GM23338 (cell line): ENCODE data around the gene ANKH. TPM values are rescaled to one million over a fixed set of nuclear protein-coding genes. Genes with fewer than 3 reads are reported as not detected.

Experiments
- ATAC-seq: fragments of 200-7000 bp; cut with Tn5 transposase; 3 replicates; pipeline ENCODE4 v1.9.1; 2020
- DNase-seq: peaks from one replicate; pipeline ENCODE4 v3.0.0-alpha.2; 2015; ENCODE audit warnings: low spot score
- H2AFZ ChIP-seq: fragments of 200-600 bp; sonication (generic); 2 replicates; pipeline ENCODE4 v1.8.0; 2016; ENCODE audit warnings: antibody characterized with exemption, mild to moderate bottlenecking, moderate library complexity
- H3F3A ChIP-seq: fragments of 200-600 bp; sonication (generic); replicated peaks from 2 replicates; pipeline ENCODE4 v1.8.0; 2017; ENCODE audit warnings: antibody characterized with exemption, mixed run types, low read depth
- H3K27ac ChIP-seq: fragments of 200-600 bp; sonication (generic); 2 replicates; pipeline ENCODE4 v1.6.1; 2016; ENCODE audit warnings: low read depth
- H3K27me3 ChIP-seq: fragments of 200-600 bp; sonication (generic); 2 replicates; pipeline ENCODE4 v1.8.0; 2016; ENCODE audit warnings: mild to moderate bottlenecking, mixed run types, moderate library complexity; ENCODE audit not compliant: insufficient read depth
- H3K36me3 ChIP-seq: fragments of 200-600 bp; sonication (generic); 2 replicates; pipeline ENCODE4 v1.8.0; 2016; ENCODE audit warnings: mild to moderate bottlenecking; ENCODE audit not compliant: insufficient read depth
- H3K4me1 ChIP-seq: fragments of 200-600 bp; sonication (generic); 2 replicates; pipeline ENCODE4 v1.8.0; 2016; ENCODE audit warnings: mild to moderate bottlenecking, moderate library complexity; ENCODE audit not compliant: insufficient read depth
- H3K4me2 ChIP-seq: fragments of 200-600 bp; sonication (generic); 2 replicates; pipeline ENCODE4 v1.7.1; 2017; ENCODE audit warnings: mixed run types
- H3K4me3 ChIP-seq: fragments of 200-600 bp; sonication (generic); 2 replicates; pipeline ENCODE4 v1.6.1; 2016; ENCODE audit warnings: mixed run types
- H3K79me2 ChIP-seq: fragments of 200-600 bp; sonication (generic); replicated peaks from 2 replicates; pipeline ENCODE4 v1.8.0; 2017; ENCODE audit warnings: mild to moderate bottlenecking; ENCODE audit not compliant: insufficient read depth
- H3K9me2 ChIP-seq: fragments of 200-600 bp; sonication (generic); 2 replicates; pipeline ENCODE4 v1.8.0; 2017; ENCODE audit not compliant: insufficient read depth
- H4K20me1 ChIP-seq: fragments of 200-600 bp; sonication (generic); replicated peaks from 2 replicates; pipeline ENCODE4 v1.8.0; 2017; ENCODE audit warnings: mild to moderate bottlenecking; ENCODE audit not compliant: insufficient read depth
- H3K27ac Mint-ChIP-seq: 2 replicates; pipeline ENCODE4 v1.8.0; 2020; ENCODE audit warnings: inconsistent platforms, mild to moderate bottlenecking, moderate library complexity, mixed read lengths
- H3K27me3 Mint-ChIP-seq: 3 replicates; pipeline ENCODE4 v1.8.0; 2022; ENCODE audit warnings: low read depth, mild to moderate bottlenecking, moderate library complexity, mixed read lengths, inconsistent platforms; ENCODE audit not compliant: insufficient read depth, poor library complexity
- H3K36me3 Mint-ChIP-seq: 3 replicates; pipeline ENCODE4 v1.8.0; 2021; ENCODE audit warnings: low read depth, mild to moderate bottlenecking, inconsistent platforms, moderate library complexity, mixed read lengths
- H3K4me1 Mint-ChIP-seq: 3 replicates; pipeline ENCODE4 v1.8.0; 2020; ENCODE audit warnings: mild to moderate bottlenecking, inconsistent platforms, mixed read lengths
- H3K4me3 Mint-ChIP-seq: 3 replicates; pipeline ENCODE4 v1.8.0; 2021; ENCODE audit warnings: moderate library complexity, mild to moderate bottlenecking, inconsistent platforms, mixed read lengths
- H3K9me3 Mint-ChIP-seq: 3 replicates; pipeline ENCODE4 v1.8.0; 2020; ENCODE audit warnings: moderate library complexity, mild to moderate bottlenecking, inconsistent platforms, mixed read lengths
- CREB1 ChIP-seq: fragments of 250-450 bp; sonication (Bioruptor Pico); IDR thresholded peaks from 2 replicates; pipeline ENCODE4 v1.5.0; 2020; ENCODE audit warnings: low read depth, mild to moderate bottlenecking, moderate library complexity
- EZH2 ChIP-seq: fragments of 200-600 bp; sonication (generic); IDR thresholded peaks from one replicate; pipeline ENCODE4 v1.8.0; 2017; ENCODE audit warnings: antibody characterized with exemption, mild to moderate bottlenecking, low read depth; ENCODE audit not compliant: unreplicated experiment
- EZH2phosphoT487 ChIP-seq: fragments of 200-600 bp; sonication (generic); IDR thresholded peaks from one replicate; pipeline ENCODE4 v1.8.1; 2018; ENCODE audit warnings: antibody characterized with exemption; ENCODE audit not compliant: unreplicated experiment
- JUNB ChIP-seq: IDR thresholded peaks from one replicate; pipeline ENCODE4 v1.6.1; 2016; ENCODE audit warnings: antibody characterized with exemption; ENCODE audit not compliant: unreplicated experiment
- NANOG ChIP-seq: IDR thresholded peaks from 2 replicates; pipeline ENCODE4 v1.6.1; 2016; ENCODE audit warnings: antibody characterized with exemption, borderline replicate concordance
- POLR2AphosphoS5 ChIP-seq: IDR thresholded peaks from 2 replicates; pipeline ENCODE4 v1.6.1; 2016; ENCODE audit warnings: antibody characterized with exemption, low read depth
- STAT1 ChIP-seq: IDR thresholded peaks from one replicate; pipeline ENCODE4 v1.6.1; 2016; ENCODE audit warnings: antibody characterized with exemption; ENCODE audit not compliant: unreplicated experiment
- ZNF114 ChIP-seq: fragments of 250-450 bp; sonication (Bioruptor Pico); IDR thresholded peaks from 2 replicates; pipeline ENCODE4 v1.5.0; 2020; ENCODE audit warnings: mild to moderate bottlenecking, moderate library complexity
- ZNF331 ChIP-seq: fragments of 250-450 bp; sonication (Bioruptor Pico); IDR thresholded peaks from 2 replicates; pipeline ENCODE4 v1.5.0; 2020; ENCODE audit warnings: low read depth, mild to moderate bottlenecking, moderate library complexity
- polyA plus RNA-seq: library from polyadenylated mRNA; unstranded; fragments of >200 nt; fragmentation: Nextera tagmentation; extraction: Ambion mirVana; gene quantifications from 2 replicates; pipeline ENCODE4 v1.2.1, GENCODE V29; 2016
- total RNA-seq: library from RNA; depleted of rRNA; stranded (reverse); fragments of >200 nt; shearing (Covaris generic); gene quantifications from 2 replicates; pipeline ENCODE4 v1.2.3, GENCODE V29; 2014
- TF ChIP-seq, protein P1 (sequence below): IDR thresholded peaks from 2 replicates; pipeline ENCODE4 v1.6.1; 2016; ENCODE audit warnings: antibody characterized with exemption
- TF ChIP-seq, protein P2 (sequence below), 2 experiments: fragments of 200-600 bp in 1 of 2; sonication (generic) in 1 of 2; conservative IDR thresholded peaks; 2 replicates each; pipeline versions ENCODE4 v1.5.1 to v1.6.1; 2016 to 2017; ENCODE audit warnings: antibody characterized with exemption in 2 of 2, low read depth in 2 of 2, mild to moderate bottlenecking in 2 of 2, moderate library complexity in 1 of 2
- TF ChIP-seq, protein P3 (sequence below): IDR thresholded peaks from one replicate; pipeline ENCODE4 v1.6.1; 2018; ENCODE audit warnings: antibody characterized with exemption; ENCODE audit not compliant: unreplicated experiment
- TF ChIP-seq, protein P4 (sequence below): fragments of 250-450 bp; sonication (Bioruptor Pico); IDR thresholded peaks from 2 replicates; pipeline ENCODE4 v1.5.0; 2020; ENCODE audit warnings: mild to moderate bottlenecking, moderate library complexity

Gene ANKH
- total and polyA plus RNA-seq, 2 experiments from 2014 or later: 5.0 to 6.1 TPM

DNA sequence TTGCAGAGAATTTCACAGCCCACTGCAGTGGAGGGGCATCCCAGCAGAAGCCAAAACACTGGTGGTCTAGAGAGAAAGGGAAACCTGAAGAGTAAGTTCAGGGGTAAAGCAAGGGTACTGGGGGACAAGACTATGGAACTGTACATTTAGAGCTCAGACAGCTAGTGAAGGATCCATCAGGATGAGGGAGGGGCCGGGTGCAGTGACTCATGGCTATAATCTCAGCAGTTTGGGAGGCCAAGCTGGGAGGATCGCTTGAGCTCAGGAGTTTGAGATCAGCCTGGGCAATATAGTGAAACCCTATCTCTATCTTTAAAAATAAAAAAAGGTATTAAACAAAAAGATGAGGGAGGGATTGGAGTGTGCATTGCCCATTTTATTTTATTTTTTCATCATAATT lies 7.8 kb upstream of the ANKH start:
- no peak overlapping the region for H3K4me3 Mint-ChIP-seq
- Histone ChIP-seq H3K27ac (no peak overlapping the region), H4K20me1 (no peaks in the 10 kb centered on the region), H3K4me3 (no peak overlapping the region), H3K4me2 (no peak overlapping the region), H3F3A (no peaks in the 10 kb centered on the region), H3K4me1 (no peaks in the 10 kb centered on the region), H3K27me3 (no peaks in the 10 kb centered on the region; the same call in 1 of the 2 replicates), H3K36me3 (no peaks in the 10 kb centered on the region), H3K9me2 (0 out of 2 replicates have a peak, but pooled peaks cover 3% of the 10 kb centered on the region), H3K79me2 (no peaks in the 10 kb centered on the region), H2AFZ (no peak overlapping the region)
- H3K9me3 Mint-ChIP-seq: no peaks in the 10 kb centered on the region
- peaks cover 3% of the 10 kb centered on the region for H3K27me3 Mint-ChIP-seq
- DNase-seq: no peak
- no peaks in the 10 kb centered on the region for H3K36me3 Mint-ChIP-seq
- H3K27ac Mint-ChIP-seq: no peak overlapping the region
- peaks cover 3% of the 10 kb centered on the region; the same call in 2 of the 3 replicates for H3K4me1 Mint-ChIP-seq
- TF ChIP-seq, protein P1, sequence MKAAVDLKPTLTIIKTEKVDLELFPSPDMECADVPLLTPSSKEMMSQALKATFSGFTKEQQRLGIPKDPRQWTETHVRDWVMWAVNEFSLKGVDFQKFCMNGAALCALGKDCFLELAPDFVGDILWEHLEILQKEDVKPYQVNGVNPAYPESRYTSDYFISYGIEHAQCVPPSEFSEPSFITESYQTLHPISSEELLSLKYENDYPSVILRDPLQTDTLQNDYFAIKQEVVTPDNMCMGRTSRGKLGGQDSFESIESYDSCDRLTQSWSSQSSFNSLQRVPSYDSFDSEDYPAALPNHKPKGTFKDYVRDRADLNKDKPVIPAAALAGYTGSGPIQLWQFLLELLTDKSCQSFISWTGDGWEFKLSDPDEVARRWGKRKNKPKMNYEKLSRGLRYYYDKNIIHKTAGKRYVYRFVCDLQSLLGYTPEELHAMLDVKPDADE: no peak
- no peak for TF ChIP-seq NANOG
- TF ChIP-seq CREB1 (CRISPR knock-in tag): no peak
- TF ChIP-seq EZH2phosphoT487: no peak
- TF ChIP-seq, protein P2, sequence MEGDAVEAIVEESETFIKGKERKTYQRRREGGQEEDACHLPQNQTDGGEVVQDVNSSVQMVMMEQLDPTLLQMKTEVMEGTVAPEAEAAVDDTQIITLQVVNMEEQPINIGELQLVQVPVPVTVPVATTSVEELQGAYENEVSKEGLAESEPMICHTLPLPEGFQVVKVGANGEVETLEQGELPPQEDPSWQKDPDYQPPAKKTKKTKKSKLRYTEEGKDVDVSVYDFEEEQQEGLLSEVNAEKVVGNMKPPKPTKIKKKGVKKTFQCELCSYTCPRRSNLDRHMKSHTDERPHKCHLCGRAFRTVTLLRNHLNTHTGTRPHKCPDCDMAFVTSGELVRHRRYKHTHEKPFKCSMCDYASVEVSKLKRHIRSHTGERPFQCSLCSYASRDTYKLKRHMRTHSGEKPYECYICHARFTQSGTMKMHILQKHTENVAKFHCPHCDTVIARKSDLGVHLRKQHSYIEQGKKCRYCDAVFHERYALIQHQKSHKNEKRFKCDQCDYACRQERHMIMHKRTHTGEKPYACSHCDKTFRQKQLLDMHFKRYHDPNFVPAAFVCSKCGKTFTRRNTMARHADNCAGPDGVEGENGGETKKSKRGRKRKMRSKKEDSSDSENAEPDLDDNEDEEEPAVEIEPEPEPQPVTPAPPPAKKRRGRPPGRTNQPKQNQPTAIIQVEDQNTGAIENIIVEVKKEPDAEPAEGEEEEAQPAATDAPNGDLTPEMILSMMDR (conservative IDR thresholded peaks at IDR 0.05; ENCODE audit: low read depth in 2 of 2): no peak
- TF ChIP-seq, protein P3, sequence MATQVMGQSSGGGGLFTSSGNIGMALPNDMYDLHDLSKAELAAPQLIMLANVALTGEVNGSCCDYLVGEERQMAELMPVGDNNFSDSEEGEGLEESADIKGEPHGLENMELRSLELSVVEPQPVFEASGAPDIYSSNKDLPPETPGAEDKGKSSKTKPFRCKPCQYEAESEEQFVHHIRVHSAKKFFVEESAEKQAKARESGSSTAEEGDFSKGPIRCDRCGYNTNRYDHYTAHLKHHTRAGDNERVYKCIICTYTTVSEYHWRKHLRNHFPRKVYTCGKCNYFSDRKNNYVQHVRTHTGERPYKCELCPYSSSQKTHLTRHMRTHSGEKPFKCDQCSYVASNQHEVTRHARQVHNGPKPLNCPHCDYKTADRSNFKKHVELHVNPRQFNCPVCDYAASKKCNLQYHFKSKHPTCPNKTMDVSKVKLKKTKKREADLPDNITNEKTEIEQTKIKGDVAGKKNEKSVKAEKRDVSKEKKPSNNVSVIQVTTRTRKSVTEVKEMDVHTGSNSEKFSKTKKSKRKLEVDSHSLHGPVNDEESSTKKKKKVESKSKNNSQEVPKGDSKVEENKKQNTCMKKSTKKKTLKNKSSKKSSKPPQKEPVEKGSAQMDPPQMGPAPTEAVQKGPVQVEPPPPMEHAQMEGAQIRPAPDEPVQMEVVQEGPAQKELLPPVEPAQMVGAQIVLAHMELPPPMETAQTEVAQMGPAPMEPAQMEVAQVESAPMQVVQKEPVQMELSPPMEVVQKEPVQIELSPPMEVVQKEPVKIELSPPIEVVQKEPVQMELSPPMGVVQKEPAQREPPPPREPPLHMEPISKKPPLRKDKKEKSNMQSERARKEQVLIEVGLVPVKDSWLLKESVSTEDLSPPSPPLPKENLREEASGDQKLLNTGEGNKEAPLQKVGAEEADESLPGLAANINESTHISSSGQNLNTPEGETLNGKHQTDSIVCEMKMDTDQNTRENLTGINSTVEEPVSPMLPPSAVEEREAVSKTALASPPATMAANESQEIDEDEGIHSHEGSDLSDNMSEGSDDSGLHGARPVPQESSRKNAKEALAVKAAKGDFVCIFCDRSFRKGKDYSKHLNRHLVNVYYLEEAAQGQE: no peak
- no peak for TF ChIP-seq ZNF114 (CRISPR knock-in tag)
- no peak for TF ChIP-seq EZH2
- no peak for TF ChIP-seq JUNB
- no peak for TF ChIP-seq ZNF331 (CRISPR knock-in tag)
- no peak for TF ChIP-seq POLR2AphosphoS5
- no peak for TF ChIP-seq STAT1
- TF ChIP-seq, protein P4, sequence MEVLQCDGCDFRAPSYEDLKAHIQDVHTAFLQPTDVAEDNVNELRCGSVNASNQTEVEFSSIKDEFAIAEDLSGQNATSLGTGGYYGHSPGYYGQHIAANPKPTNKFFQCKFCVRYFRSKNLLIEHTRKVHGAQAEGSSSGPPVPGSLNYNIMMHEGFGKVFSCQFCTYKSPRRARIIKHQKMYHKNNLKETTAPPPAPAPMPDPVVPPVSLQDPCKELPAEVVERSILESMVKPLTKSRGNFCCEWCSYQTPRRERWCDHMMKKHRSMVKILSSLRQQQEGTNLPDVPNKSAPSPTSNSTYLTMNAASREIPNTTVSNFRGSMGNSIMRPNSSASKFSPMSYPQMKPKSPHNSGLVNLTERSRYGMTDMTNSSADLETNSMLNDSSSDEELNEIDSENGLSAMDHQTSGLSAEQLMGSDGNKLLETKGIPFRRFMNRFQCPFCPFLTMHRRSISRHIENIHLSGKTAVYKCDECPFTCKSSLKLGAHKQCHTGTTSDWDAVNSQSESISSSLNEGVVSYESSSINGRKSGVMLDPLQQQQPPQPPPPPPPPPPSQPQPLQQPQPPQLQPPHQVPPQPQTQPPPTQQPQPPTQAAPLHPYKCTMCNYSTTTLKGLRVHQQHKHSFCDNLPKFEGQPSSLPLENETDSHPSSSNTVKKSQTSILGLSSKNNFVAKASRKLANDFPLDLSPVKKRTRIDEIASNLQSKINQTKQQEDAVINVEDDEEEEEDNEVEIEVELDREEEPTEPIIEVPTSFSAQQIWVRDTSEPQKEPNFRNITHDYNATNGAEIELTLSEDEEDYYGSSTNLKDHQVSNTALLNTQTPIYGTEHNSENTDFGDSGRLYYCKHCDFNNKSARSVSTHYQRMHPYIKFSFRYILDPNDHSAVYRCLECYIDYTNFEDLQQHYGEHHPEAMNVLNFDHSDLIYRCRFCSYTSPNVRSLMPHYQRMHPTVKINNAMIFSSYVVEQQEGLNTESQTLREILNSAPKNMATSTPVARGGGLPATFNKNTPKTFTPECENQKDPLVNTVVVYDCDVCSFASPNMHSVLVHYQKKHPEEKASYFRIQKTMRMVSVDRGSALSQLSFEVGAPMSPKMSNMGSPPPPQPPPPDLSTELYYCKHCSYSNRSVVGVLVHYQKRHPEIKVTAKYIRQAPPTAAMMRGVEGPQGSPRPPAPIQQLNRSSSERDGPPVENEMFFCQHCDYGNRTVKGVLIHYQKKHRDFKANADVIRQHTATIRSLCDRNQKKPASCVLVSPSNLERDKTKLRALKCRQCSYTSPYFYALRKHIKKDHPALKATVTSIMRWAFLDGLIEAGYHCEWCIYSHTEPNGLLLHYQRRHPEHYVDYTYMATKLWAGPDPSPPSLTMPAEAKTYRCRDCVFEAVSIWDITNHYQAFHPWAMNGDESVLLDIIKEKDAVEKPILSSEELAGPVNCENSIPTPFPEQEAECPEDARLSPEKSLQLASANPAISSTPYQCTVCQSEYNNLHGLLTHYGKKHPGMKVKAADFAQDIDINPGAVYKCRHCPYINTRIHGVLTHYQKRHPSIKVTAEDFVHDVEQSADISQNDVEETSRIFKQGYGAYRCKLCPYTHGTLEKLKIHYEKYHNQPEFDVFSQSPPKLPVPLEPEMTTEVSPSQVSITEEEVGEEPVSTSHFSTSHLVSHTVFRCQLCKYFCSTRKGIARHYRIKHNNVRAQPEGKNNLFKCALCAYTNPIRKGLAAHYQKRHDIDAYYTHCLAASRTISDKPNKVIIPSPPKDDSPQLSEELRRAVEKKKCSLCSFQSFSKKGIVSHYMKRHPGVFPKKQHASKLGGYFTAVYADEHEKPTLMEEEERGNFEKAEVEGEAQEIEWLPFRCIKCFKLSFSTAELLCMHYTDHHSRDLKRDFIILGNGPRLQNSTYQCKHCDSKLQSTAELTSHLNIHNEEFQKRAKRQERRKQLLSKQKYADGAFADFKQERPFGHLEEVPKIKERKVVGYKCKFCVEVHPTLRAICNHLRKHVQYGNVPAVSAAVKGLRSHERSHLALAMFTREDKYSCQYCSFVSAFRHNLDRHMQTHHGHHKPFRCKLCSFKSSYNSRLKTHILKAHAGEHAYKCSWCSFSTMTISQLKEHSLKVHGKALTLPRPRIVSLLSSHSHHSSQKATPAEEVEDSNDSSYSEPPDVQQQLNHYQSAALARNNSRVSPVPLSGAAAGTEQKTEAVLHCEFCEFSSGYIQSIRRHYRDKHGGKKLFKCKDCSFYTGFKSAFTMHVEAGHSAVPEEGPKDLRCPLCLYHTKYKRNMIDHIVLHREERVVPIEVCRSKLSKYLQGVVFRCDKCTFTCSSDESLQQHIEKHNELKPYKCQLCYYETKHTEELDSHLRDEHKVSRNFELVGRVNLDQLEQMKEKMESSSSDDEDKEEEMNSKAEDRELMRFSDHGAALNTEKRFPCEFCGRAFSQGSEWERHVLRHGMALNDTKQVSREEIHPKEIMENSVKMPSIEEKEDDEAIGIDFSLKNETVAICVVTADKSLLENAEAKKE: no peak
- no peak for ATAC-seq
